ENCODE data around the gene SCARF1. TPM values are rescaled to one million over a fixed set of nuclear protein-coding genes. Genes with fewer than 3 reads are reported as not detected.

SCARF1 gene
- total RNA-seq, 1 donor from 2014 or later = 289 TPM

DNA sequence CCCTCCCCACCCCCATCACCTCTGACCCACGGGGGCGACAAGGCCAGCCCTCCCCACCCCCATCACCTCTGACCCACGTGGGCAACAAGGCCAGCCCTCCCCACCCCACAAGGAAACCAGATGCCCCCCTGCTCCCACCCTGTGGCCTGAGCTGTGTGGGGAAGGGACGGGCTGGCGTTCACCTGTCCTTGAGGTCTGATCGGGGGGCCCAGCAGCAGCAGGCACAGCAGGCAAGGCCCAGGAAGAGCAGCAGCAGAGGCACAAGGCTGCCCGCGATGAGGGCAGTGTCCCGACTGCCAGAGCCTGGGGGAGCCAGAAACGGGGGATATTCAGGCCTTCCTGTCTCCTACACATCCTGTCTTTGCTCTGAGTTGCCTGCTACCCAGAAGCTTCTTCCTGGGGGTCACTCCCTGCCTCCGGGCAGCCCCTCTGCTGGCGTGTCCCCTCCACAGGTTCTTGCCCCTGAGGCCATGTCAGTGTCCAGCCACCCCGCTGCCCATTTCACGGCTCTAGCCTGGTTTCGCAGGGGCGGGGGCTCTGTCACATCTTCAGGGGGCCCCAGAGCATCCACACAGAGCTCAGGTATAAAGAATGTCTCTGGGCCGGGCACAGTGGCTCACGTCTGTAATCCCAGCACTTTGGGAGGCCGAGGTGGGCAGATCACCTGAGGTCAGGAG is 6.8 kb downstream of the SCARF1 start:
- H3K36me3 Mint-ChIP-seq (ENCODE audit: low read depth, unreplicated experiment) = peaks cover 34% of the 10 kb centered on the region
- H3K4me3 Mint-ChIP-seq (ENCODE audit: unreplicated experiment) = no peak overlapping the region
- peaks cover 19% of the 10 kb centered on the region for H3K4me1 Mint-ChIP-seq (ENCODE audit: unreplicated experiment)
- no peaks in the 10 kb centered on the region for H3K9me3 Mint-ChIP-seq (ENCODE audit: unreplicated experiment)
- peaks cover 19% of the 10 kb centered on the region for H3K27me3 Mint-ChIP-seq (ENCODE audit: unreplicated experiment)
- DNase-seq (ENCODE audit: low spot score) = no peak
- TF ChIP-seq, protein P1, sequence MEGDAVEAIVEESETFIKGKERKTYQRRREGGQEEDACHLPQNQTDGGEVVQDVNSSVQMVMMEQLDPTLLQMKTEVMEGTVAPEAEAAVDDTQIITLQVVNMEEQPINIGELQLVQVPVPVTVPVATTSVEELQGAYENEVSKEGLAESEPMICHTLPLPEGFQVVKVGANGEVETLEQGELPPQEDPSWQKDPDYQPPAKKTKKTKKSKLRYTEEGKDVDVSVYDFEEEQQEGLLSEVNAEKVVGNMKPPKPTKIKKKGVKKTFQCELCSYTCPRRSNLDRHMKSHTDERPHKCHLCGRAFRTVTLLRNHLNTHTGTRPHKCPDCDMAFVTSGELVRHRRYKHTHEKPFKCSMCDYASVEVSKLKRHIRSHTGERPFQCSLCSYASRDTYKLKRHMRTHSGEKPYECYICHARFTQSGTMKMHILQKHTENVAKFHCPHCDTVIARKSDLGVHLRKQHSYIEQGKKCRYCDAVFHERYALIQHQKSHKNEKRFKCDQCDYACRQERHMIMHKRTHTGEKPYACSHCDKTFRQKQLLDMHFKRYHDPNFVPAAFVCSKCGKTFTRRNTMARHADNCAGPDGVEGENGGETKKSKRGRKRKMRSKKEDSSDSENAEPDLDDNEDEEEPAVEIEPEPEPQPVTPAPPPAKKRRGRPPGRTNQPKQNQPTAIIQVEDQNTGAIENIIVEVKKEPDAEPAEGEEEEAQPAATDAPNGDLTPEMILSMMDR (IDR thresholded peaks at IDR 0.05; ENCODE audit: unreplicated experiment) = no peak
- peak overlapping the region; percentile 52 for H3K27ac Mint-ChIP-seq (ENCODE audit: unreplicated experiment)

DNA sequence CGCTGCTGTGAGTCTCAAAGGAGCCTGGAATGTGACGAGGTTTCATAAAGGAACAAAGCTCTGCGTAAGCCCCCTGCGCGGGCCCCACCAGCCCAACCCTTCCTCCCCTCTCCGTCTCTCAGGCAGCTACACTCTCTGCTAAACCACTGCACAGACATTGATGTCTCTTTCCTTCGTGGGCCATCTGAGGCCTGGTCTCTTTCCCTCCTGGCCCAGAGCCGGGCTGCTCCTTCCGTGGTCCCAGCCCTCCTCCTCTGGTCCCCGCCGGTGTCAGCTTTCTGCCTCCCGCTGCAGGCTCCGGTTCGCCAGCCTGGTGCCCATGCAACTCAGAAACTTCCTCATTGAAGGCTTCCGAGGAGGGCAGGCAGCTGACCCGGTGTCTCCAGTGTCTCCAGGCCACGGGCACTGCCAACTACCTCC is 7.4 kb downstream of the SCARF1 start:
- no peak overlapping the region for H3K4me3 Mint-ChIP-seq (ENCODE audit: unreplicated experiment)
- H3K9me3 Mint-ChIP-seq (ENCODE audit: unreplicated experiment) = no peaks in the 10 kb centered on the region
- no peak overlapping the region for H3K27ac Mint-ChIP-seq (ENCODE audit: unreplicated experiment)
- H3K36me3 Mint-ChIP-seq (ENCODE audit: low read depth, unreplicated experiment) = peaks cover 37% of the 10 kb centered on the region
- H3K27me3 Mint-ChIP-seq (ENCODE audit: unreplicated experiment) = peaks cover 19% of the 10 kb centered on the region
- peaks cover 19% of the 10 kb centered on the region for H3K4me1 Mint-ChIP-seq (ENCODE audit: unreplicated experiment)
- TF ChIP-seq, protein P1 (IDR thresholded peaks at IDR 0.05; ENCODE audit: unreplicated experiment) = no peak
- no peak for DNase-seq (ENCODE audit: low spot score)

DNA sequence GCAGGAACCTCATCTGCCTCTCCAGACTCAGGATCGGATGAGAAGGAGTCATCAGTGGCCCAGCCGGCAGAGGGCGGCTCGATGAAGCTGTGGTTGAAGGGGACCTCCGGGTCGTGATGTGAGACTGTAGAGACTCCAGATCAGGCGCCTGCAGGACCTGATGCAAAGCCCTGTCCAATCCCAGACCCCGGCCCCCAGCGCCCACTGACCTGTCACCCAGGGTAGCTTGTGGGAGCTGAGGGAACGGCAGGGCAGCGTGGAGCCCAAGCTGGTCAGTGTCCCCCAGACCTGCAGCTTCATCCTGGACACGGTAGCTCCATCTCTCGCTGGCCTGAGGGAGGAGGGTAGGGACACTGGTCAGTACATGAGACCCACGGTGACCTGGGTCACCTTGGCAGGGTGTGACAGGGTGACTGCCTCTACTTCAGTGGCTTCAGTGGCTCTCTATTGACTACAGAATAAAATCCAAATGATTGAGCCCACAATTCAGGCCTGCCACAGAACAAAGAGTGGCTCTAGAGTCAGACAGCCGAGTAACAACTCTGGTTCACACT is 8.7 kb downstream of the SCARF1 start:
- Mint-ChIP-seq H3K36me3 (ENCODE audit: low read depth, unreplicated experiment) (peaks cover 31% of the 10 kb centered on the region), H3K4me1 (ENCODE audit: unreplicated experiment) (peaks cover 14% of the 10 kb centered on the region), H3K27me3 (ENCODE audit: unreplicated experiment) (peaks cover 15% of the 10 kb centered on the region), H3K27ac (ENCODE audit: unreplicated experiment) (no peak overlapping the region), H3K9me3 (ENCODE audit: unreplicated experiment) (no peaks in the 10 kb centered on the region), H3K4me3 (ENCODE audit: unreplicated experiment) (peak overlapping the region; percentile 67)
- TF ChIP-seq, protein P1 (IDR thresholded peaks at IDR 0.05; ENCODE audit: unreplicated experiment) = no peak
- no peak for DNase-seq (ENCODE audit: low spot score)

DNA sequence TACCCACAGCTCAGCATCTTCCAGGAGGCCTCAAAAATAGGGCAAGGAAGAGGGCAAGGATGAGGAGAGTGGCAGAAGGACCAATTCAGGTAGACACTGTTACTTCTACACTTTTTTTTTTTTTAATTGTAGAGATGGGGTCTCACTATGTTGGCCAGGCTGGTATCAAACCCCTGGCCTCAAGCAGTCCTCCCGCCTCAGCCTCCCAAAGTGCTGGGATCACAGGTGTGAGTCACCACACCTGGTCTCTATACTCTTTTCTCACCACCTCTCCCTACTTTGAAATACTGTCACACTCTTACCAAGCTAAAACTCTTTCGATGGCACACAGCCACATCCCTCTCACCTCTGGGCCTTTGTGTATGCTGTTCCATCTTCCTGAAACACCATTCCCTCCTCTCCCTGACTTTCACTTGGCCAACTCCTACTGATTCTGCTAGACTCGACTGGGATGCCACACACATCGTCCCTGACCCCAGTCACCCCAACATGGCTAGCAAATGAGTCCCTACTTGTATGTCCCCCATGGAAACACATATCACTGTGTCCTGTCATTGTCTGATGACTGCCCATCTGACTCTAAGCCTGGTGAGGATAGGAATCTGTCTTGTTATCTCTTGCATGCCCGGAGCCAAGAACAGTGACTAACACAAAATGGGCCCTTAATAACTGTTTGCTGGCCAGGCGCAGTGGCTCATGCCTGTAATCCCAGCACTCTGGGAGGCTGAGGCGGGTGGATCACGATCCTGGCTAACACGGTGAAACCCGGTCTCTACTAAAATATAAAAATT is 9.7 kb downstream of the SCARF1 start:
- peaks cover 12% of the 10 kb centered on the region for H3K4me1 Mint-ChIP-seq (ENCODE audit: unreplicated experiment)
- no peaks in the 10 kb centered on the region for H3K9me3 Mint-ChIP-seq (ENCODE audit: unreplicated experiment)
- H3K27ac Mint-ChIP-seq (ENCODE audit: unreplicated experiment) = peak overlapping the region; percentile 33
- peak overlapping the region; percentile 81 for H3K4me3 Mint-ChIP-seq (ENCODE audit: unreplicated experiment)
- TF ChIP-seq, protein P1 (IDR thresholded peaks at IDR 0.05; ENCODE audit: unreplicated experiment) = no peak
- no peak for DNase-seq (ENCODE audit: low spot score)
- H3K36me3 Mint-ChIP-seq (ENCODE audit: low read depth, unreplicated experiment) = peaks cover 25% of the 10 kb centered on the region
- peaks cover 14% of the 10 kb centered on the region for H3K27me3 Mint-ChIP-seq (ENCODE audit: unreplicated experiment)
